Liver (tissue), 9 donors: ENCODE measurements around the gene C15orf39. TPM values are rescaled to one million over a fixed set of nuclear protein-coding genes. Genes with fewer than 3 reads are reported as not detected.

Source experiments
- DNase-seq: peaks from one replicate; pipeline ENCODE4 v3.0.0-alpha.2; 2017; ENCODE audit warnings: low spot score
- H3K27ac ChIP-seq, 2 donors: one replicate each; pipeline ENCODE4 v1.7.0; 2013; ENCODE audit warnings: inconsistent platforms in 2 of 2, low read length in 2 of 2, control low read depth in 1 of 2, low read depth in 1 of 2, mild to moderate bottlenecking in 1 of 2
- H3K27me3 ChIP-seq, 4 donors: one replicate each; pipeline versions ENCODE4 v1.6.1 to v1.7.0; 2013; ENCODE audit warnings: low read length in 3 of 4, inconsistent platforms in 1 of 4, mild to moderate bottlenecking in 1 of 4, moderate library complexity in 1 of 4; ENCODE audit not compliant: control insufficient read depth in 4 of 4, insufficient read depth in 4 of 4
- H3K36me3 ChIP-seq, 4 donors: one replicate each; pipeline versions ENCODE4 v1.6.1 to v1.7.0; 2013; ENCODE audit warnings: low read length in 3 of 4, mild to moderate bottlenecking in 3 of 4, low read depth in 1 of 4, moderate library complexity in 1 of 4; ENCODE audit not compliant: control insufficient read depth in 4 of 4, insufficient read depth in 3 of 4
- H3K4me1 ChIP-seq, 4 donors: one replicate each; pipeline versions ENCODE4 v1.6.1 to v1.7.0; 2013; ENCODE audit warnings: low read length in 3 of 4, mild to moderate bottlenecking in 3 of 4, moderate library complexity in 1 of 4; ENCODE audit not compliant: control insufficient read depth in 4 of 4, insufficient read depth in 4 of 4
- H3K4me3 ChIP-seq, 3 donors: one replicate each; pipeline versions ENCODE4 v1.6.1 to v1.7.0; 2013; ENCODE audit warnings: low read length in 3 of 3, control low read depth in 1 of 3, low read depth in 1 of 3, mild to moderate bottlenecking in 1 of 3
- H3K9ac ChIP-seq, 2 donors: one replicate each; pipeline ENCODE4 v1.7.0; 2013; ENCODE audit warnings: low read length in 2 of 2, mild to moderate bottlenecking in 2 of 2, moderate library complexity in 2 of 2, control low read depth in 1 of 2, low read depth in 1 of 2
- H3K9me3 ChIP-seq, 4 donors: one replicate each; pipeline versions ENCODE4 v1.6.1 to v1.7.0; 2013; ENCODE audit warnings: low read length in 3 of 4; ENCODE audit not compliant: control insufficient read depth in 4 of 4
- ATF3 ChIP-seq: IDR thresholded peaks from 2 replicates; pipeline ENCODE4 v1.6.1; 2016; ENCODE audit warnings: antibody characterized with exemption
- CTCF ChIP-seq: fragments of 150-350 bp; IDR thresholded peaks from 2 replicates; pipeline ENCODE4 v1.5.1; 2017; ENCODE audit warnings: improper control_type of control experiment, low read depth, low read length; ENCODE audit not compliant: missing input control
- EGR1 ChIP-seq, 2 donors: IDR thresholded peaks; 2 replicates each; pipeline ENCODE4 v1.6.1; 2016 to 2018; ENCODE audit warnings: antibody characterized with exemption in 2 of 2, low read depth in 2 of 2
- FOXA1 ChIP-seq: IDR thresholded peaks from 2 replicates; pipeline ENCODE4 v1.6.1; 2016; ENCODE audit warnings: antibody characterized with exemption
- FOXA2 ChIP-seq: IDR thresholded peaks from 2 replicates; pipeline ENCODE4 v1.6.1; 2016; ENCODE audit warnings: antibody characterized with exemption
- GABPA ChIP-seq, 2 donors: IDR thresholded peaks in 1 of 2; conservative IDR thresholded peaks in 1 of 2; 2 replicates each; pipeline ENCODE4 v1.6.1; 2016; ENCODE audit warnings: antibody characterized with exemption in 2 of 2, mild to moderate bottlenecking in 1 of 2, moderate library complexity in 1 of 2
- HNF4A ChIP-seq, 2 donors: conservative IDR thresholded peaks; 2 replicates each; pipeline ENCODE4 v1.6.1; 2016; ENCODE audit warnings: antibody characterized with exemption in 2 of 2, mild to moderate bottlenecking in 2 of 2
- HNF4G ChIP-seq: IDR thresholded peaks from 2 replicates; pipeline ENCODE4 v1.6.1; 2016; ENCODE audit warnings: antibody characterized with exemption
- JUND ChIP-seq, 2 donors: IDR thresholded peaks; 2 replicates each; pipeline ENCODE4 v1.6.1; 2016; ENCODE audit warnings: antibody characterized with exemption in 2 of 2
- MAX ChIP-seq: IDR thresholded peaks from 2 replicates; pipeline ENCODE4 v1.6.1; 2016; ENCODE audit warnings: antibody characterized with exemption
- NR2F2 ChIP-seq: IDR thresholded peaks from 2 replicates; pipeline ENCODE4 v1.6.1; 2016; ENCODE audit warnings: antibody characterized with exemption
- RAD21 ChIP-seq, 2 donors: IDR thresholded peaks; 2 replicates each; pipeline ENCODE4 v1.6.1; 2016; ENCODE audit warnings: antibody characterized with exemption in 2 of 2, mild to moderate bottlenecking in 2 of 2
- REST ChIP-seq: IDR thresholded peaks from 2 replicates; pipeline ENCODE4 v1.6.1; 2016; ENCODE audit warnings: antibody characterized with exemption, mild to moderate bottlenecking
- RXRA ChIP-seq, 2 donors: IDR thresholded peaks; 2 replicates each; pipeline ENCODE4 v1.6.1; 2017 to 2018; ENCODE audit warnings: antibody characterized with exemption in 2 of 2, mild to moderate bottlenecking in 1 of 2
- TAF1 ChIP-seq: conservative IDR thresholded peaks from 2 replicates; pipeline ENCODE4 v1.6.1; 2016; ENCODE audit warnings: antibody characterized with exemption, mild to moderate bottlenecking
- YY1 ChIP-seq: IDR thresholded peaks from 2 replicates; pipeline ENCODE4 v1.6.1; 2016; ENCODE audit warnings: antibody characterized with exemption, mild to moderate bottlenecking
- ZBTB33 ChIP-seq: IDR thresholded peaks from 2 replicates; pipeline ENCODE4 v1.6.1; 2016; ENCODE audit warnings: antibody characterized with exemption
- whole genome bisulfite sequencing: extraction: QIAGEN DNeasy Blood & Tissue Kit; methylation state at CpG from one replicate; pipeline ENCODE4 v1.1.7; 2013; 5-methylcytosine and 5-hydroxymethylcytosine counted together
- polyA plus RNA-seq, 2 donors: library from polyadenylated mRNA; stranded (reverse) in 1 of 2; unstranded in 1 of 2; fragments of 200-250 nt in 1 of 2; fragments of >200 nt in 1 of 2; fragmentation: Nextera tagmentation in 1 of 2; extraction: Ambion mirVana in 1 of 2; gene quantifications; one replicate each; pipeline versions ENCODE4 v1.2.1 to v1.2.3, GENCODE V29; 2013 to 2015
- total RNA-seq, 2 donors: library from RNA; depleted of rRNA; stranded (reverse); fragments of >200 nt; gene quantifications; one replicate each; pipeline ENCODE4 v1.2.3, GENCODE V29; 2014
- donor health status: healthy.
- donor health status: healthy.
- donor health status: healthy.
- donor health status: healthy.
- donor health status: healthy.

The C15orf39 gene
- total and polyA plus RNA-seq, 4 donors: 1.2 to 4.0 (median 3.0) TPM

- Histone ChIP-seq H3K4me1 (peaks cover 5 to 51% (median 33%) of the 10 kb centered on the region in 4 donors), H3K27ac (no peak overlapping the region), H3K36me3 (peaks cover 0 to 21% (median 4%) of the 10 kb centered on the region in 4 donors), H3K9me3 (no peaks in the 10 kb centered on the region), H3K4me3 (no peak overlapping the region), H3K27me3 (no peaks in the 10 kb centered on the region), H3K9ac (no peak overlapping the region)
- no peak for DNase-seq
- no peak for TF ChIP-seq RXRA (IDR thresholded peaks at IDR 0.05)
- TF ChIP-seq NR2F2: no peak
- TF ChIP-seq YY1: no peak
- no peak for TF ChIP-seq EGR1 (IDR thresholded peaks at IDR 0.05; ENCODE audit: low read depth in 2 of 2)
- TF ChIP-seq JUND (IDR thresholded peaks at IDR 0.05): no peak
- no peak for TF ChIP-seq FOXA1
- TF ChIP-seq RAD21 (IDR thresholded peaks at IDR 0.05): no peak
- no peak for TF ChIP-seq HNF4A (conservative IDR thresholded peaks at IDR 0.05)
- TF ChIP-seq REST: no peak
- TF ChIP-seq ZBTB33: no peak
- no peak for TF ChIP-seq CTCF
- TF ChIP-seq TAF1: no peak
- TF ChIP-seq GABPA (IDR thresholded peaks at IDR 0.05 in 1 of 2, conservative IDR thresholded peaks at IDR 0.05 in 1 of 2): no peak
- no peak for TF ChIP-seq MAX
- whole genome bisulfite sequencing: 45% methylated on average over 3 of the region's 3 CpGs
These were observed 3.3 kb downstream of the C15orf39 start for GRCh38 chr15:75205064-75205395.

- Histone ChIP-seq H3K27me3 (no peaks in the 10 kb centered on the region), H3K27ac (no peak overlapping the region), H3K4me3 (no peak overlapping the region), H3K4me1 (peaks cover 5 to 48% (median 30%) of the 10 kb centered on the region in 4 donors), H3K9ac (no peak overlapping the region), H3K36me3 (peaks cover 0 to 25% (median 7%) of the 10 kb centered on the region in 4 donors), H3K9me3 (no peaks in the 10 kb centered on the region)
- no peak for DNase-seq
- 96% methylated on average over 11 of the region's 11 CpGs for WGBS
- no peak for TF ChIP-seq FOXA1
- TF ChIP-seq TAF1: no peak
- no peak for TF ChIP-seq CTCF
- TF ChIP-seq RAD21 (IDR thresholded peaks at IDR 0.05): no peak
- no peak for TF ChIP-seq MAX
- TF ChIP-seq NR2F2: no peak
- no peak for TF ChIP-seq JUND (IDR thresholded peaks at IDR 0.05)
- TF ChIP-seq HNF4G: no peak
- no peak for TF ChIP-seq ZBTB33
- TF ChIP-seq ATF3: no peak
- TF ChIP-seq GABPA (IDR thresholded peaks at IDR 0.05 in 1 of 2, conservative IDR thresholded peaks at IDR 0.05 in 1 of 2): no peak
- no peak for TF ChIP-seq FOXA2
These were observed 4.3 kb downstream of the C15orf39 start for GRCh38 chr15:75206006-75206405.
